ENCODE data around the gene TCERG1L.

GRCh38 chr10:131130025-131130424 lies 181.5 kb downstream of the TCERG1L start:
- TF ChIP-seq POLR2AphosphoS5 (IDR thresholded peaks at IDR 0.05; ENCODE audit: low read depth, low read length) (no peak), POLR2A (IDR thresholded peaks at IDR 0.05; ENCODE audit: low read depth, low read length) (no peak), TAF1 (IDR thresholded peaks at IDR 0.05; ENCODE audit: borderline replicate concordance, low read depth, low read length) (no peak)
